Neuron (in vitro differentiated cells): ENCODE data around the gene GPR21.

Experiments
- H2AFZ ChIP-seq: one replicate; pipeline ENCODE4 v1.6.1; 2013; ENCODE audit warnings: low read depth, mild to moderate bottlenecking, inconsistent platforms, low read length, moderate library complexity
- H3K27me3 ChIP-seq: one replicate; pipeline ENCODE4 v1.6.1; 2013; ENCODE audit warnings: low read length; ENCODE audit not compliant: insufficient read depth
- H3K36me3 ChIP-seq: one replicate; pipeline ENCODE4 v1.6.1; 2013; ENCODE audit warnings: low read length; ENCODE audit not compliant: insufficient read depth
- H3K4me1 ChIP-seq: one replicate; pipeline ENCODE4 v1.6.1; 2013; ENCODE audit warnings: low read length; ENCODE audit not compliant: insufficient read depth
- H3K4me3 ChIP-seq: 2 replicates; pipeline ENCODE4 v1.5.1; 2013; ENCODE audit warnings: mild to moderate bottlenecking, low read length, moderate library complexity
- H3K9me3 ChIP-seq: one replicate; pipeline ENCODE4 v1.6.1; 2013; ENCODE audit warnings: low read length

GPR21 gene

DNA sequence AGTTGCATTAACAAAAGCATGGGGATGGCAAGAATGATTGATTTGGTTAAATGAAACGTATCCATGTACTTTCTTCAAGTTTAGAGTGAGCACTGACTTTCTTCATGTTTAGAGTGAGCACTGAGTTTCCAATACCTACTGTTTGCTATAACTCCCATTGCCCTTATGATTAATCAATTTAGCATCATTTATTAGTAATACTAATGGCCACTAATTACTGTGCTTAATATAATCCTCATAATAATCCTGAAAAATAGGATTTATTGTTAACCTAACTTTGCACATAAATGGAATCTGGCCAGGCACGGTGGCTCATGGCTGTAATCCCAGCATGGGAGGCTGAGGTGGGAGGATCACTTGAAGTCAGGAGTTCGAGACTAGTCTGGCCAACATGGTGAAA is 22.1 kb upstream of the GPR21 start:
- H3K36me3 ChIP-seq, result peaks cover 53% of the 10 kb centered on the region
- H3K4me3 ChIP-seq, result no peak overlapping the region
- H2AFZ ChIP-seq, result no peak overlapping the region
- no peaks in the 10 kb centered on the region for H3K27me3 ChIP-seq
- no peaks in the 10 kb centered on the region for H3K9me3 ChIP-seq
- no peaks in the 10 kb centered on the region for H3K4me1 ChIP-seq

DNA sequence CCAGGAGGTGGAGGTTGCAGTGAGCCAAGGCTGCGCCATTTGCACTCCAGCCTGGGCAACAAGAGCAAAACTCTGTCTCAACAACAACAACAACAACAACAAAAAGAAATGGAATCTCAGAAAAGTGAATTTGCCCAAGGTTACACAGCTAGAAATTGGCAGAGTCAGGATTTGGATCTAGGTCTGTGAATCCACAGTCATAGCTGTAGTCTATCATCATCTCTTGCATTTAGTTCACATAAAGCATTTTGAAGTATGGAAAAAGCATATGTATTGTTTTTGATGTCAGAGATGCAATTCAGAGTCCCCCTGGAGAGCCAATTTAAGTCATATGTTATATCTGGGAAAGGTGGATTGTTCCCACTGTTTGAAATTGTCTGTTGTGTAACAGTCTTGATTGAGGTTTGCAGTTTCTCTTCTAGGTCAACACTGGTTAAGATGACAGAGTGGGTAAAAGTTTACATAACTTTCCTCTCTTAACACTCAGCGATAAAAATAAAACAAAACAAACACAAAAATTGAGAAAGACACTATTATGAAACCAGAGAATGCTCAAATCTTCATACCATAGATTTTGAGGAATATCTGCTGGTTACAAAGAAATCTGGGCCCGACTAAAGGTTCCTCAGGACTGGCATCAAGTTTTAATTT is 21.5 kb upstream of the GPR21 start:
- H3K4me1 ChIP-seq, result peaks cover 4% of the 10 kb centered on the region
- H2AFZ ChIP-seq, result no peak overlapping the region
- peaks cover 57% of the 10 kb centered on the region for H3K36me3 ChIP-seq
- no peak overlapping the region for H3K4me3 ChIP-seq
- H3K27me3 ChIP-seq, result no peaks in the 10 kb centered on the region
- no peaks in the 10 kb centered on the region for H3K9me3 ChIP-seq

- Histone ChIP-seq H3K36me3 (peaks cover 58% of the 10 kb centered on the region), H3K9me3 (no peaks in the 10 kb centered on the region), H3K4me1 (peaks cover 4% of the 10 kb centered on the region), H2AFZ (no peak overlapping the region), H3K4me3 (no peak overlapping the region), H3K27me3 (no peaks in the 10 kb centered on the region)
Observed at GRCh38 chr9:123016631-123017030, 16.8 kb upstream of the GPR21 start.

DNA sequence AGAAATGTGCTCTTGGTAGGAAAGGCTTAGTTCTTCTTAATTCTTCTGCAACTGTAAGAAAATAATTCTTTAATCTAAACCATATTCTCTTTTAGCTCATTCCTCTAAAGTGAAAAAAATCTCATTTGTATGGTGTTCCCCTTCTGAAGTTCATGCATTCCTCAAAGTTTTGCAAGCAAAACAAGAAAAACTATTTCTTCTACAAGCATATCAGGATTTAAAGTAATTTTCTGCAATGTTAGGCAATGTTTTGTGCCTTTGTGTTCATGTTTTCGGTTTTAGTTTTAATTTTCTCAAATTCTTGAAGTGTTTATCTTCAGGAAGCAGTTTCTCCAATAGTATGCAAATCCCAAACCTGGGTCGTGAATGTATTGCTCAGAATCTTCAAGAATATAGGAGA is 12.7 kb upstream of the GPR21 start:
- Histone ChIP-seq H3K4me1 (peaks cover 4% of the 10 kb centered on the region), H3K4me3 (no peak overlapping the region), H3K27me3 (no peaks in the 10 kb centered on the region), H2AFZ (no peak overlapping the region), H3K36me3 (peaks cover 63% of the 10 kb centered on the region), H3K9me3 (no peaks in the 10 kb centered on the region)

DNA sequence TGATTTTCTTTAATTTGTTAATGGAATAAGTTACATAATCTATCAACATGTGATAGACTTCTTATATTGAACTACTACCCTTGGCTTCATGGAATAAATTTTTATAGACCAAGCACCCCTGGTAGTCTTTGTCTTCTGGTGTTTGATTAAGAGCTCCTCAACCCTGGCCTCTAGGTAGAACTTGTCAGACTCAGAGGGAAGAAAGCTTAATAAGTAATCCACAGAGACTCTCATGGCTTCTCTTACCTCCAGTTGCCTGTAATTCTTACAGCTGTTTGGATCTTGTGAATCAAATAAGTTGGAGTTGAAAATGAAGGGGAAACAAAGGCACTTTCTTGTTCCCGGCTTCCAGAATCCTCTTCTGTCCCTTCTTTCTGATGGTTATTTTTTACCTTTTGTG is 7.0 kb upstream of the GPR21 start:
- H3K36me3 ChIP-seq, result peaks cover 46% of the 10 kb centered on the region
- H3K27me3 ChIP-seq, result no peaks in the 10 kb centered on the region
- H3K4me3 ChIP-seq, result no peak overlapping the region
- no peaks in the 10 kb centered on the region for H3K4me1 ChIP-seq
- no peak overlapping the region for H2AFZ ChIP-seq
- no peaks in the 10 kb centered on the region for H3K9me3 ChIP-seq

- no peaks in the 10 kb centered on the region for H3K4me1 ChIP-seq
- no peak overlapping the region for H3K4me3 ChIP-seq
- no peak overlapping the region for H2AFZ ChIP-seq
- no peaks in the 10 kb centered on the region for H3K27me3 ChIP-seq
- H3K9me3 ChIP-seq, result no peaks in the 10 kb centered on the region
- H3K36me3 ChIP-seq, result peaks cover 39% of the 10 kb centered on the region
Observed at GRCh38 chr9:123027517-123027916, 6.0 kb upstream of the GPR21 start.

GRCh38 chr9:123028136-123028535 is 5.3 kb upstream of the GPR21 start:
- no peaks in the 10 kb centered on the region for H3K27me3 ChIP-seq
- peaks cover 34% of the 10 kb centered on the region for H3K36me3 ChIP-seq

DNA sequence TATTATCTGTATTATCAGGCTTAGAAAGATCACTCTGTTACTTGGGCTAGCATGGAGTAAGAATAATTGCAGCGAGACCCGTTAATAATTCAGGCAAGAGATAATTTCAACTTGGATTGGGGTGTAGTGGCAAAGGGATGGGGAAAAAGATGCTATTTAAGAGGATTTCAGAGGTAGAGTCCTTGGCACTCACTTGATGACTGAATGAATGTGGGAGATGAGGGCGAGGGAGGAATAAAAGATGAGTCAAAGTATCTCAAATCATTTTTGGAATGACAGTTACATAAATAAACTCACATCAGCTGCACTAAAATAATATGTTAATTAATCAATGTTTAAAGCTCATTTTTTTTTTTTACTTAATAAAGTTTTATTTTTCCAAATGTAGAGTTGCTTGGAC is 4.5 kb upstream of the GPR21 start:
- H3K27me3 ChIP-seq, result no peaks in the 10 kb centered on the region
- peaks cover 8% of the 10 kb centered on the region for H3K4me1 ChIP-seq
- peaks cover 26% of the 10 kb centered on the region for H3K36me3 ChIP-seq
- H3K4me3 ChIP-seq, result no peak overlapping the region
- no peak overlapping the region for H2AFZ ChIP-seq
- no peaks in the 10 kb centered on the region for H3K9me3 ChIP-seq

More at GRCh38 chr9:123028136-123028535, 5.3 kb upstream of the GPR21 start:
- Histone ChIP-seq H3K4me1 (peaks cover 2% of the 10 kb centered on the region), H2AFZ (no peak overlapping the region), H3K4me3 (no peak overlapping the region), H3K9me3 (no peaks in the 10 kb centered on the region)

GRCh38 chr9:123031963-123032362 is 1.5 kb upstream of the GPR21 start:
- H3K4me3 ChIP-seq, result no peak overlapping the region
- H3K36me3 ChIP-seq, result peaks cover 25% of the 10 kb centered on the region

DNA sequence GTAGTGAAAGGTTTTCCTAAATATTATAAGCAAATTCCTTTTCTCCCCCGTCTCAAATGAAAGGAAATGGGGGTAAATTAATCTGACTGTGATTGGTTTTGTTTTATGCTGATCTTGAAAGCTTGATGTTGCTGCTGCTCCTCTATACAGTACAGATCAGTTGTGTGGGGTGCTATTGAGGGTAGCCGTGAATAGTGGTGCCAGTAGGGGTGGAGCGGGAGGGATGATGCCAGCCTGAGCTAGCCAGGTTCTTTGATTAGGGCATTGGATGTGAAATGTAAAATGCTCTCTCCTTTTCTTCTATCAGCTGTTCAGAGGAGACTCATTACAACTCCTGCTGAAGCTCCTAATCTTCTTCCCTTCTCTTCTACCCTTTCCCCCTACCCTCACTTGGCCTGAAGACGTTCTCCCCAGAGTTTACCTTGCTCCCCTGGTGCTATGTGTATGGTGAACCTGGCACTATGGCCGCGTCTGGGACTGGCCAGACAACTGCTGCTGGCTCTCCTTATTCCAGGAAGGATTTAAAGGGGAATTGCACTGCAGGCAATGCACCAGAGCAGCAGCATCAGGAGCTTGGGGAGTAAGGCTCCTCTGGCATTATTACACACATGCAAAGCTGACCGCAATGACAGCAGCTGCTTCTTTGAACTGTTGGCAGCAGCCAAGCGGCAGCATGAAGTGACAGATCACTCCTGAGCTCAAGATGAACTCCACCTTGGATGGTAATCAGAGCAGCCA is 566 bp downstream of the GPR21 start:
- H3K36me3 ChIP-seq, result peaks cover 17% of the 10 kb centered on the region

More at GRCh38 chr9:123031963-123032362, 1.5 kb upstream of the GPR21 start:
- Histone ChIP-seq H3K27me3 (no peaks in the 10 kb centered on the region), H3K4me1 (peaks cover 8% of the 10 kb centered on the region), H2AFZ (no peak overlapping the region), H3K9me3 (no peaks in the 10 kb centered on the region)

GRCh38 chr9:123034881-123035510 is 1.5 kb downstream of the GPR21 start:
- Histone ChIP-seq H3K4me1 (peaks cover 8% of the 10 kb centered on the region), H3K4me3 (no peak overlapping the region), H3K9me3 (no peaks in the 10 kb centered on the region)

More for the DNA sequence above, 566 bp downstream of the GPR21 start:
- H3K4me1 ChIP-seq, result peaks cover 8% of the 10 kb centered on the region
- no peak overlapping the region for H2AFZ ChIP-seq
- H3K4me3 ChIP-seq, result no peak overlapping the region
- no peaks in the 10 kb centered on the region for H3K9me3 ChIP-seq
- no peaks in the 10 kb centered on the region for H3K27me3 ChIP-seq

GRCh38 chr9:123035791-123036190 is 2.3 kb downstream of the GPR21 start:
- H2AFZ ChIP-seq, result no peak overlapping the region
- peaks cover 8% of the 10 kb centered on the region for H3K4me1 ChIP-seq
- H3K27me3 ChIP-seq, result no peaks in the 10 kb centered on the region
- H3K4me3 ChIP-seq, result no peak overlapping the region
- H3K36me3 ChIP-seq, result peaks cover 18% of the 10 kb centered on the region
- H3K9me3 ChIP-seq, result no peaks in the 10 kb centered on the region

More at GRCh38 chr9:123034881-123035510, 1.5 kb downstream of the GPR21 start:
- Histone ChIP-seq H2AFZ (no peak overlapping the region), H3K36me3 (peaks cover 18% of the 10 kb centered on the region), H3K27me3 (no peaks in the 10 kb centered on the region)

GRCh38 chr9:123036893-123037545 is 3.6 kb downstream of the GPR21 start:
- Histone ChIP-seq H3K36me3 (peaks cover 26% of the 10 kb centered on the region), H3K9me3 (peaks cover 1% of the 10 kb centered on the region), H3K4me3 (no peak overlapping the region), H3K4me1 (peaks cover 8% of the 10 kb centered on the region), H2AFZ (no peak overlapping the region), H3K27me3 (no peaks in the 10 kb centered on the region)
